Measurements from ENCODE around the gene CFAP410.

The CFAP410 gene

DNA sequence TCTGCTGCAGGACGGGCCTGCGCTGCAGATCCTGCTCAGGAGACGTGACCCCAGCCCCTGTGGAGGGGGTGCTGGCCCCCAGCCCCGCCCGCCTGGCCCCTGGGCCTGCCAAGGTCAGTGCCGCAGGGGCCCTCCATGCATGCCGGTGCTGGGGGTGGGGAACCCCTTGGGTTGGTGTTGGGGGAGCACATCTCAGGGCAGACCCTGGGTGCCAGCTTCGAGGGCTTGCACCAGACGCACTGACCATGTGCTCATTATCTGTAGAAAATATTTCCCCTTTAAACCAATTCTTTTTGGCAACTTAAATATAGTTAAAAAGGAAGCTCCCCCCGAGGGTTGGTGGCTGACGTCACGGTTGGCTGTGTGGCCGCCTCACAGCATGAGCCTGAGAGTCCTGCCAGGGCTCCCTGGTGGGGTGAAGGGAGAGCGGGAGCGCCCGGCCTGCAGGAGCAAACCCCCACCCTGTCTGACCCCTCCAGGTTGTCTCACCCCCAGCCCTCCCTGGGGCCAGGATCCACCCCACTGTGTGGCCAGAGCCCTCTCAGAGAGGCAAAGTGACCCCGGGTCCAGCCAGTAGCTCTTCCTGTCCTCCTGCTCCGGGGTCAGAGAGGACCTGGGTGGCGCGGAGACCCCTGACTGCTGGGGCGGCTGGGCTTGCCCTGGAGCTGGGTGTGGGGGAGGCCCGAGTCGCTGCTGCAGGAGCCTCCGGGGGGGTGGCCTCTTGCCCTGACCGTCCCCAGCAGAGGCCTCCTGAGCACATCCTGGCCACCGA, 44.6 kb downstream of the CFAP410 start:
- Histone ChIP-seq H3K4me3 (ENCODE audit: low read depth in 1 of 5, low read length in 5 of 5) (peak overlapping the region in 2 of 5 donors; percentile 2 to 16), H3K27me3 (ENCODE audit: control insufficient read depth in 5 of 5, insufficient read depth in 4 of 5, low read length in 5 of 5) (no peaks in the 10 kb centered on the region), H3K9me3 (ENCODE audit: control insufficient read depth in 5 of 5, low read length in 5 of 5) (no peaks in the 10 kb centered on the region), H3K4me1 (ENCODE audit: control insufficient read depth in 5 of 5, insufficient read depth in 5 of 5, low read length in 5 of 5) (peaks cover 5 to 40% (median 36%) of the 10 kb centered on the region in 5 donors), H3K27ac (ENCODE audit: low read depth, low read length) (no peak overlapping the region), H3K36me3 (ENCODE audit: control insufficient read depth in 5 of 5, insufficient read depth in 5 of 5, low read length in 5 of 5) (no peaks in the 10 kb centered on the region), H3K9ac (ENCODE audit: low read length in 5 of 5) (peak overlapping the region in 1 of 5 donors; percentile 25)

DNA sequence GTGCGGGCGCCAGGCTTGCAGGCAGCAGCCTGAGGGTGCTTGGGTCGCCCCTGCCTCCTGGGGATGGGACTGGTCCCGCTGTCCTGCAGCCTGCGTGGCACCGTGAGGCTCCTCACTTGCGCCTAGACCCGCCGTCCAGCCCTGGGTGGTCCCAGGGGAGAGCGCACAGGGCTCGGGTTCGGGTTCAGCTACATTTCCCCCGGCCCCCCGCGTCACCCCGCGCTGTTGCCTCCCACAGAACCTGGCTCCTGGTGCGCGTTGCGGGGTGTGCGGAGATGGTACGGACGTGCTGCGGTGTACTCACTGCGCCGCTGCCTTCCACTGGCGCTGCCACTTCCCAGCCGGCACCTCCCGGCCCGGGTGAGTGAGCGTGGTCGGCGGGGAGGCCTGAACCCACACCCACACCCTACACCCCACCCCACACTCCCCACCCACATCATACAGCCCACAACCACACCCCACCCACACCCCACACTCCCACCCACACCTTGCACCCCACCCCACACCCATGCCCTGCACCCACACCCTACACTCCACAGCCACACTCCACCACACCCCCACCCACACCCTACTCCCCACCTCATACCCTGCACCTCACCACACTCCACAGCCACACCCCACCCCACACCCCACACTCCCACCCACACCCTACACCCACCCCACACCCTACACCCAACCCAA, 45.5 kb downstream of the CFAP410 start:
- Histone ChIP-seq H3K4me3 (ENCODE audit: low read depth in 1 of 5, low read length in 5 of 5) (no peak overlapping the region), H3K4me1 (ENCODE audit: control insufficient read depth in 5 of 5, insufficient read depth in 5 of 5, low read length in 5 of 5) (peaks cover 5 to 33% (median 29%) of the 10 kb centered on the region in 5 donors), H3K27me3 (ENCODE audit: control insufficient read depth in 5 of 5, insufficient read depth in 4 of 5, low read length in 5 of 5) (no peaks in the 10 kb centered on the region), H3K9me3 (ENCODE audit: control insufficient read depth in 5 of 5, low read length in 5 of 5) (no peaks in the 10 kb centered on the region), H3K27ac (ENCODE audit: low read depth, low read length) (no peak overlapping the region), H3K36me3 (ENCODE audit: control insufficient read depth in 5 of 5, insufficient read depth in 5 of 5, low read length in 5 of 5) (no peaks in the 10 kb centered on the region), H3K9ac (ENCODE audit: low read length in 5 of 5) (no peak overlapping the region)

DNA sequence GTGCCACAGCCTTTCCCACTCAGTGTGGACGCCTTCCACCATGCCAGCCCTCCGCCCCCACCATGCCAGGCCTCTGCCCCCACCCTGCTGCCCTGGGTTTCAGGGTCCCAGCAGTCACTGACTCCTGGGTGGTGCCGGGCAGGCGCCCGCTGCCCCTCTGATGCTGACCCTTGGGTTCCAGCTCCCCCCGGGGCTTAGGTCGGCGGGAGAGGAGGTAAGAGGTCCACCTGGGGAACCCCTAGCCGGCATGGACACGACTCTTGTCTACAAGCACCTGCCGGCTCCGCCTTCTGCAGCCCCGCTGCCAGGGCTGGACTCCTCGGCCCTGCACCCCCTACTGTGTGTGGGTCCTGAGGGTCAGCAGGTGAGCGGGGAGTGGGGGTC, 46.4 kb downstream of the CFAP410 start:
- Histone ChIP-seq H3K4me3 (ENCODE audit: low read depth in 1 of 5, low read length in 5 of 5) (no peak overlapping the region), H3K9me3 (ENCODE audit: control insufficient read depth in 5 of 5, low read length in 5 of 5) (no peaks in the 10 kb centered on the region), H3K36me3 (ENCODE audit: control insufficient read depth in 5 of 5, insufficient read depth in 5 of 5, low read length in 5 of 5) (no peaks in the 10 kb centered on the region), H3K27me3 (ENCODE audit: control insufficient read depth in 5 of 5, insufficient read depth in 4 of 5, low read length in 5 of 5) (peaks cover 0 to 4% (median under 1%) of the 10 kb centered on the region in 5 donors), H3K4me1 (ENCODE audit: control insufficient read depth in 5 of 5, insufficient read depth in 5 of 5, low read length in 5 of 5) (peaks cover 2 to 24% (median 23%) of the 10 kb centered on the region in 5 donors), H3K9ac (ENCODE audit: low read length in 5 of 5) (no peak overlapping the region), H3K27ac (ENCODE audit: low read depth, low read length) (no peak overlapping the region)

DNA sequence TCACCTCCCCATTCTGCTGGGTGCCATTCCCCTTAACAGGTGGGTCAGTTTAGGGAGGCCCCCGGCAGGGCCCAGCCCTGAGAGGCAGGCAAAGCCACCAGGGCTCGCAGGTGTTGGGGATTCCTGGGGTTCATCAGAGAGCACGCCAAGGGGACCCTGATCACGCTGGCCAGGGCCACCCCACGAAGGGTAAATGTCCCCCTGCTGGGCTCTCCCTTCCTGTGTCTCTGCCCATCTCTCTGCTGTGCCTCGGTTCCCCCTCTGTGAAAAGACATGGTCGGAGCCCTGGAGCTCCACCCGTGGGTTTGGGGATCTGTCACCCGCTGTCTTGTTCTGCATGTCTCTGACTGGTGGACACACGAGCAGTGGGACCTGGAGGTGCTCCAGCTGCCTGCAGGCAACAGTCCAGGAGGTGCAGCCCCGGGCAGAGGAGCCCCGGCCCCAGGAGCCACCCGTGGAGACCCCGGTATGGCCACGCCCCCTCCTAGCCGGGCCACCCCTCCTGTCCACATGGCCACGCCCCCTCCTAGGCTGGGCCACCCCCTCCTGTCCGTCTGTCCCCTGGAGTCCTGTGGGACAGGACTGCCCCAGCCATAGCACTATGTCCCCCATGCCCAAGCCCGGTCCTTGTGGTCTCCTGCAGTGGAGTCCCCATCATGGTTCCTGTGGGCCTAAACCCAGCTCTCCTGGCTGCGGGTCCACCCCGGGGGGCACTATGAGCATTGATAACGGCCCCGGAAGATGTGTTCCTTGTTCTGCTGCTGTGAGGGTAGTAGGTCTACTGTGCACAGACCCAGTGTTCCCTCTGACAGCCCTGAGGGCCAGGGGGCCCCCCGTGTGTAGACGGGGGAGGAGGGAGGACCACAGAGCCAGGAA, 47.0 kb downstream of the CFAP410 start:
- peaks cover 0 to 8% (median 7%) of the 10 kb centered on the region in 5 donors for H3K27me3 ChIP-seq (ENCODE audit: control insufficient read depth in 5 of 5, insufficient read depth in 4 of 5, low read length in 5 of 5)
- H3K36me3 ChIP-seq (ENCODE audit: control insufficient read depth in 5 of 5, insufficient read depth in 5 of 5, low read length in 5 of 5) = no peaks in the 10 kb centered on the region
- no peak overlapping the region for H3K27ac ChIP-seq (ENCODE audit: low read depth, low read length)
- no peaks in the 10 kb centered on the region for H3K9me3 ChIP-seq (ENCODE audit: control insufficient read depth in 5 of 5, low read length in 5 of 5)
- H3K4me1 ChIP-seq (ENCODE audit: control insufficient read depth in 5 of 5, insufficient read depth in 5 of 5, low read length in 5 of 5) = peaks cover 2 to 18% (median 18%) of the 10 kb centered on the region in 5 donors
- no peak overlapping the region for H3K4me3 ChIP-seq (ENCODE audit: low read depth in 1 of 5, low read length in 5 of 5)
- H3K9ac ChIP-seq (ENCODE audit: low read length in 5 of 5) = no peak overlapping the region

DNA sequence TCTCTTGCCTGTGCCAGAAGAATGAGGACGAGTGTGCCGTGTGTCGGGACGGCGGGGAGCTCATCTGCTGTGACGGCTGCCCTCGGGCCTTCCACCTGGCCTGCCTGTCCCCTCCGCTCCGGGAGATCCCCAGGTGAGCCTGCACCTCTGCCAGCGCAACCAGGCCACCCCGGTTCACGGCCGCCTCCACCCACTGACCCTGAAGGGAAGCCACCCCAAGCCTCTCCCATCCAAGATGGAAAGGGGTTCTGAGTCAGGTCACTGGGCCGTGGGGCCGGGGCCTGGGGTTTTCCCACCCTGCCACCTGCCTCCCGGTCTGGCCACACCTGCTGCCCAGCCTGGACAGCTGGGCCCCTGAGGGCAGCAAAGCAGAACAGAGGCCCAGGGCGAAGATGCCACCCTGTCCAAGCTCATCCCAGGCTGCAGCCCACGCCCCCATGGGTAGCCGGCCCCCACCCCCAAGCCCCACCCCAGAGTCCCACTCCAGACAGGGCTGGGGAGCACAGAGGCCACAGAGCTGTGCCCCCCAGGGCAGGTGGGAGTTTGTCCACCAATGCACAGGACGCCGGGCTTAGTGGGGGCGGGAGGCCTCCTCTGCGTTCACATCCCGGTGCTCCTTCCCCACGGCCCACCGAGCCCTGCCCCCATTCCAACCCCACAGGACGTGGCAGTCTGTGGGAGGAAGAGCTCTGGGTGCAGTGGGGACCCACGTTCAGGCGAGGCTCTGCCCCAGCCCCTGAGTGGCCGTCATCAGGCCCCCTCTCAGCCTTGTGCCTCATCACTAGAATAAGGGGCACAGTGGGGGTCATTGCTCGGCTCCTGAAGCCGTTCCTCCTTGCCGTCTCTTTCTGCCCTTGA, 47.9 kb downstream of the CFAP410 start:
- H3K36me3 ChIP-seq (ENCODE audit: control insufficient read depth in 5 of 5, insufficient read depth in 5 of 5, low read length in 5 of 5) = no peaks in the 10 kb centered on the region
- H3K27me3 ChIP-seq (ENCODE audit: control insufficient read depth in 5 of 5, insufficient read depth in 4 of 5, low read length in 5 of 5) = peaks cover 5 to 15% (median 14%) of the 10 kb centered on the region in 5 donors
- peaks cover 2 to 18% (median 18%) of the 10 kb centered on the region in 5 donors for H3K4me1 ChIP-seq (ENCODE audit: control insufficient read depth in 5 of 5, insufficient read depth in 5 of 5, low read length in 5 of 5)
- no peak overlapping the region for H3K27ac ChIP-seq (ENCODE audit: low read depth, low read length)
- no peak overlapping the region for H3K4me3 ChIP-seq (ENCODE audit: low read depth in 1 of 5, low read length in 5 of 5)
- H3K9ac ChIP-seq (ENCODE audit: low read length in 5 of 5) = no peak overlapping the region
- no peaks in the 10 kb centered on the region for H3K9me3 ChIP-seq (ENCODE audit: control insufficient read depth in 5 of 5, low read length in 5 of 5)

DNA sequence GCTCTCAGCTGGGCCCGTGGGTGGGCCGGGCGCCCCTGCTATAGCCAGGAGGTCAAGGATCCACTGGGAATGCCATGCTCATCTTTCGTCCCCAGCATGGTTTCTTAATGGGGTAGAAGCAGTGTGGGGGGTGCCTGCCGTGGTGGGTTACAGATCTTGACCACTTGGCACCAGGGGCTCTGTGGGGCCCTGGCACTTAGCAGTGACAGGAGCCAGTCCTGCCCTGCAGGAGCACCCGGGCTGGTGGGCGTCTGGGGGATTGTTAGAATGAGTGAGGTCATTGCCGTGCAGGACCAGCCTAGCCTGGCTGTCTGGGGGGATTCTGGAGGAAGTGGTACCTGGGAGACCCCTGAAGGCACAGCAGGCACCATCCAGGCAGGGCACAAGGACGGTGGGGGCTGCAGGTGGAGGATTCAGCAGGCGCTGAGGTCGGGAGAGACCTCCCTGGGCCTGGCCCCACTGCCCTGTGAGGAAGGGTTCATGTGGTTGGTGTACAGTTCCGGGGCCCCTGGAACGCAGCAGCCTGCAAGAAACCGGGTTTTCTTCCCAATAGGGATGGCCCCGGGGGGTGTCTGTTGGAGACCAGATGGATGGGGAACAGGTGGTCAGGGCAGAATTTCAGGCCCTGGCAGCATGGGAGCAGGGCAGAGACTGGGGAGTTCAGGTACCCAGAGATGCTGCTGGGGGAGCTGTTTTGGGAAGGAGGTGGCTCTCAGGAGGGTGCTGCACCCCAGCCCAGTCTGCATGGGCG, 48.7 kb downstream of the CFAP410 start:
- no peak overlapping the region for H3K9ac ChIP-seq (ENCODE audit: low read length in 5 of 5)
- no peak overlapping the region for H3K27ac ChIP-seq (ENCODE audit: low read depth, low read length)
- H3K36me3 ChIP-seq (ENCODE audit: control insufficient read depth in 5 of 5, insufficient read depth in 5 of 5, low read length in 5 of 5) = no peaks in the 10 kb centered on the region
- H3K27me3 ChIP-seq (ENCODE audit: control insufficient read depth in 5 of 5, insufficient read depth in 4 of 5, low read length in 5 of 5) = peaks cover 6 to 18% (median 17%) of the 10 kb centered on the region in 5 donors
- H3K4me3 ChIP-seq (ENCODE audit: low read depth in 1 of 5, low read length in 5 of 5) = no peak overlapping the region
- no peaks in the 10 kb centered on the region for H3K9me3 ChIP-seq (ENCODE audit: control insufficient read depth in 5 of 5, low read length in 5 of 5)
- H3K4me1 ChIP-seq (ENCODE audit: control insufficient read depth in 5 of 5, insufficient read depth in 5 of 5, low read length in 5 of 5) = peaks cover 2 to 18% (median 14%) of the 10 kb centered on the region in 5 donors

DNA sequence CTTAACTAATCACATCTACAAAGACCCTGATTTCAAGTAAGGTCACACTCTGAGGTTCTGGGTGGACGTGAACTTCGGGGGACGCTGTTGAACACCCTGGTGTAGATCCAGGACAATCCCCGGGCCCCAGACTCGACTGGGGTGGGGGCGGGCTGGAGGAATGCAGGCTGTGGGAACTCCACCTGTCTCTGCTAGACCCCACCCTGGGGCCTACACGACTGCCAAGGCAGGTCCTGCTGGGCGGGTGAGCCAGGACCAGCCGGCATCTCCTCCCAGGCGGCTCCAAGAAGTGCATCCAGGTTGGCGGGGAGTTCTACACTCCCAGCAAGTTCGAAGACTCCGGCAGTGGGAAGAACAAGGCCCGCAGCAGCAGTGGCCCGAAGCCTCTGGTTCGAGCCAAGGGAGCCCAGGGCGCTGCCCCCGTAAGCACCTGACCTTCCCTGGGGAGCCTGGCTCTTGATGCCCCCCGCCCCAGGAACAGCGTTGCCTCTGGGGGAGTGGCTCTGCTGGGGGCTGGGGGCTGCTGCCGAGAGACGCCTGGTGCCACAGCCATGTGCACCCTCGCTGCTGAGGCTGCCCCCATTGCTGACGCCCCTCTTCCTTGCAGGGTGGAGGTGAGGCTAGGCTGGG, 49.7 kb downstream of the CFAP410 start:
- H3K4me1 ChIP-seq (ENCODE audit: control insufficient read depth in 5 of 5, insufficient read depth in 5 of 5, low read length in 5 of 5) = peaks cover 0 to 11% (median 4%) of the 10 kb centered on the region in 5 donors
- no peak overlapping the region for H3K4me3 ChIP-seq (ENCODE audit: low read depth in 1 of 5, low read length in 5 of 5)
- H3K36me3 ChIP-seq (ENCODE audit: control insufficient read depth in 5 of 5, insufficient read depth in 5 of 5, low read length in 5 of 5) = no peaks in the 10 kb centered on the region
- H3K27ac ChIP-seq (ENCODE audit: low read depth, low read length) = no peak overlapping the region
- peaks cover 6 to 23% (median 17%) of the 10 kb centered on the region in 5 donors for H3K27me3 ChIP-seq (ENCODE audit: control insufficient read depth in 5 of 5, insufficient read depth in 4 of 5, low read length in 5 of 5)
- no peaks in the 10 kb centered on the region for H3K9me3 ChIP-seq (ENCODE audit: control insufficient read depth in 5 of 5, low read length in 5 of 5)
- H3K9ac ChIP-seq (ENCODE audit: low read length in 5 of 5) = no peak overlapping the region

DNA sequence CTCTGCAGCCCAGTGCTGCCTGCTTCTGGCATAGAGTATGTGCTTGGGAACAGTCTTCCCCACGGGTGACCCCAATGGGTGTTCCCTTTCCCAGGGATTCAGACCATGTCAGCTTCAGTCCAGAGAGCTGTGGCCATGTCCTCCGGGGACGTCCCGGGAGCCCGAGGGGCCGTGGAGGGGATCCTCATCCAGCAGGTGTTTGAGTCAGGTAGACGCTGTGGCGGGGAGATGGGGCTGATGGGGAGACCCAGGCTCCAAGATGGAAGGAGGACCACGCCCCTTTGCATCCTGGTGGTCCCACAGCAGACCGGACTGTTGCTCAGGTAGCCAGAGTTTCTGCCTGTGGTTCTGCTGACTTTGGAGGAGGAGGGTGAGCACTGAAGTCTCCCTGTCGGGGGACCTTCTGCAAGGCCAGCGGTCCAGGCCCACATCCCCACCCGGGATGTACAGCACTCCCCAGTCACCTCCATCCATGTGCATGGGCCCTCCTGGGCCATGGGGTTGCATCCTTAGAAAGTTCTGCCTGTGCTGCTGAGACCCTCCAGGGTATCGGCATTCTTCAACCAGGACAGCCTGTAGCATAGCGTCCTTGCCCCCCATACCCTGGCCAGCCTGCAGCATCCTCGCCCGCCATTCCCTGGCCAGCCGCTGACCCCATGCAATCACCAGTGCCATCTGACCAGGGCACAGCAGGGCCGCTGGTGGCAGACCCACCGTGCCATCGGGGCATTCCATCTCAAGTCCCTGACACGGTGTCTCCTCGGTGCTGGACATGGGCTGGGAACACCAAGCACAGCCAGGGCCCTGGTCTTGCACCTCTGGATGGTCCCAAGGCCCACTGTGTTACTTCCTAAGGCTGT, 50.7 kb downstream of the CFAP410 start:
- Histone ChIP-seq H3K9me3 (ENCODE audit: control insufficient read depth in 5 of 5, low read length in 5 of 5) (no peaks in the 10 kb centered on the region), H3K36me3 (ENCODE audit: control insufficient read depth in 5 of 5, insufficient read depth in 5 of 5, low read length in 5 of 5) (no peaks in the 10 kb centered on the region), H3K27ac (ENCODE audit: low read depth, low read length) (no peak overlapping the region), H3K27me3 (ENCODE audit: control insufficient read depth in 5 of 5, insufficient read depth in 4 of 5, low read length in 5 of 5) (peaks cover 6 to 23% (median 17%) of the 10 kb centered on the region in 5 donors), H3K4me3 (ENCODE audit: low read depth in 1 of 5, low read length in 5 of 5) (no peak overlapping the region), H3K9ac (ENCODE audit: low read length in 5 of 5) (no peak overlapping the region), H3K4me1 (ENCODE audit: control insufficient read depth in 5 of 5, insufficient read depth in 5 of 5, low read length in 5 of 5) (peaks cover 0 to 7% (median 0%) of the 10 kb centered on the region in 5 donors)
